ENCODE measurements around the gene GRID2.

- TF ChIP-seq CTCF (IDR thresholded peaks at IDR 0.05): no peak
- TF ChIP-seq POLR2A (IDR thresholded peaks at IDR 0.05): no peak
- no peak for TF ChIP-seq POLR2AphosphoS5 (IDR thresholded peaks at IDR 0.05)
These were observed 95.3 kb downstream of the GRID2 start for GRCh38 chr4:92399032-92399431.

All from stomach (tissue), 4 donors.